A673 (cell line): ENCODE data around the gene ANKLE1. TPM values are rescaled to one million over a fixed set of nuclear protein-coding genes. Genes with fewer than 3 reads are reported as not detected.

ENCODE experiments used
- BruUV-seq: library from RNA; stranded (reverse); fragments of 400-500 nt; replicated peaks from 2 replicates; lab custom pipeline; 2021; lab: Mats Ljungman, UMichigan
- CTCF ChIA-PET: fragments of 300-600 bp; sonication (Branson Sonifier 250); formaldehyde crosslinking; loops from one replicate; lab custom pipeline; 2022; ENCODE audit warnings: antibody characterized with exemption; lab: Charles Lee
- POLR2A ChIA-PET: fragments of 300-600 bp; sonication (Branson Sonifier 250); formaldehyde crosslinking; loops from one replicate; lab custom pipeline; 2022; ENCODE audit warnings: antibody characterized with exemption; ENCODE audit not compliant: low non-redundant PET; lab: Charles Lee
- DNase-seq: peaks from one replicate; pipeline ENCODE4 v3.0.0-alpha.2; 2015; ENCODE audit warnings: low spot score
- H3K27ac ChIP-seq: fragments of 200-600 bp; sonication (generic); 2 replicates; pipeline ENCODE4 v1.5.1; 2016; ENCODE audit warnings: mixed run types, low read depth, mild to moderate bottlenecking, mixed read lengths, antibody characterized with exemption, low read length; ENCODE audit not compliant: poor library complexity, severe bottlenecking
- H3K27me3 ChIP-seq: fragments of 200-600 bp; sonication (generic); replicated peaks from 2 replicates; pipeline ENCODE4 v1.6.1; 2017; ENCODE audit warnings: mixed run types, low read depth, mild to moderate bottlenecking, mixed read lengths, antibody characterized with exemption, low read length; ENCODE audit not compliant: insufficient read depth, poor library complexity
- H3K36me3 ChIP-seq: fragments of 200-600 bp; sonication (generic); 2 replicates; pipeline ENCODE4 v1.6.1; 2016; ENCODE audit warnings: mixed run types, mild to moderate bottlenecking, mixed read lengths, antibody characterized with exemption, low read length; ENCODE audit not compliant: insufficient read depth, poor library complexity, severe bottlenecking
- H3K4me1 ChIP-seq: fragments of 200-600 bp; sonication (generic); 2 replicates; pipeline ENCODE4 v1.6.1; 2017; ENCODE audit warnings: mixed run types, mild to moderate bottlenecking, mixed read lengths, antibody characterized with exemption, low read length; ENCODE audit not compliant: insufficient read depth, poor library complexity, severe bottlenecking
- H3K4me3 ChIP-seq: fragments of 200-600 bp; sonication (generic); 2 replicates; pipeline ENCODE4 v1.5.1; 2016; ENCODE audit warnings: low read depth, mixed run types, mild to moderate bottlenecking, mixed read lengths, low read length; ENCODE audit not compliant: poor library complexity, severe bottlenecking
- H3K9me3 ChIP-seq: fragments of 200-600 bp; sonication (generic); 2 replicates; pipeline ENCODE4 v1.6.1; 2016; ENCODE audit warnings: mixed run types, low read depth, mild to moderate bottlenecking, mixed read lengths, antibody characterized with exemption, low read length; ENCODE audit not compliant: poor library complexity, severe bottlenecking
- CTCF ChIP-seq: fragments of 300-800, 200-600 bp; sonication (generic); conservative IDR thresholded peaks from 2 replicates; pipeline ENCODE4 v1.5.1; 2017; ENCODE audit warnings: low read depth, mild to moderate bottlenecking, antibody characterized with exemption, low read length, moderate library complexity, mixed read lengths
- EZH2 ChIP-seq: fragments of 200-600 bp; sonication (generic); IDR thresholded peaks from 2 replicates; pipeline ENCODE4 v1.6.1; 2017; ENCODE audit warnings: borderline replicate concordance, low read depth, mild to moderate bottlenecking, mixed read lengths, antibody characterized with exemption, low read length; ENCODE audit not compliant: poor library complexity, severe bottlenecking
- intact Hi-C: fragments of 100-400 bp; cut with micrococcal nuclease; formaldehyde crosslinking; loops from one replicate; pipeline ENCODE4 v1.10.0; 2022; ENCODE audit not compliant: unreplicated experiment
- total RNA-seq: library from RNA; stranded (reverse); gene quantifications from 2 replicates; pipeline ENCODE4 v1.2.3, GENCODE V29; 2021

Gene ANKLE1
- total RNA-seq, 1 experiment from 2014 or later = 17.5 TPM

GRCh38 chr19:17244618-17245534 is 36.8 kb upstream of the ANKLE1 start:
- Histone ChIP-seq H3K4me3 (peak overlapping the region; percentile 66), H3K27me3 (no peaks in the 10 kb centered on the region), H3K36me3 (no peaks in the 10 kb centered on the region), H3K9me3 (no peaks in the 10 kb centered on the region), H3K27ac (peak overlapping the region; percentile 23), H3K4me1 (peaks cover 12% of the 10 kb centered on the region)
- TF ChIP-seq EZH2 (no peak), CTCF (no peak)
- POLR2A ChIA-PET = no interaction called here
- no TSS peak for BruUV-seq
- CTCF ChIA-PET = no interaction called here
- DNase-seq = no peak
- intact Hi-C loops = no loop called here

- POLR2A ChIA-PET = no interaction called here
- no peak for DNase-seq
- no peaks in the 10 kb centered on the region for H3K36me3 ChIP-seq
- H3K27ac ChIP-seq = peak within 1 kb of the TSS; percentile 65
- TF ChIP-seq CTCF (no peak), EZH2 (no peak)
- intact Hi-C loops = no loop called here
- no peaks in the 10 kb centered on the region for H3K9me3 ChIP-seq
- H3K4me1 ChIP-seq = peaks cover 12% of the 10 kb centered on the region
- peak within 1 kb of the TSS; percentile 66 for H3K4me3 ChIP-seq
- no peaks in the 10 kb centered on the region for H3K27me3 ChIP-seq
- CTCF ChIA-PET = no interaction called here
- no TSS peak for BruUV-seq
Measured at GRCh38 chr19:17245535-17245984, 36.1 kb upstream of the ANKLE1 start, which contains the start of gene NR2F6. Gene NR2F6, minus strand, starts transcription at chr19:17245919. Its CDS starts 699 bp downstream, at chr19:17245220.

GRCh38 chr19:17246681-17247425 is 34.8 kb upstream of the ANKLE1 start:
- peak; percentile 49 for DNase-seq
- peak overlapping the region; percentile 65 for H3K27ac ChIP-seq
- intact Hi-C loops = no loop called here
- H3K36me3 ChIP-seq = no peaks in the 10 kb centered on the region
- H3K4me1 ChIP-seq = peaks cover 12% of the 10 kb centered on the region
- POLR2A ChIA-PET = no interaction called here
- peak overlapping the region; percentile 66 for H3K4me3 ChIP-seq
- CTCF ChIA-PET = no interaction called here
- no peaks in the 10 kb centered on the region for H3K27me3 ChIP-seq
- BruUV-seq = no TSS peak
- H3K9me3 ChIP-seq = no peaks in the 10 kb centered on the region
- TF ChIP-seq EZH2 (no peak), CTCF (no peak)
